ENCODE measurements around the gene USP54.
"Not testable (repeated sequence)": the region's sequence is repeated elsewhere in the genome, so short reads cannot be mapped to it uniquely, and the experiment has no call there.

Gene USP54

GRCh38 chr10:73584737-73585136 lies 6.4 kb downstream of the USP54 start:
- H3K9me3 Mint-ChIP-seq, result peaks cover 14% of the 10 kb centered on the region
- H3K27ac Mint-ChIP-seq, result no peak overlapping the region
- no peak overlapping the region for H3K4me3 Mint-ChIP-seq
- DNase-seq, result no peak
- TF ChIP-seq, protein P1, sequence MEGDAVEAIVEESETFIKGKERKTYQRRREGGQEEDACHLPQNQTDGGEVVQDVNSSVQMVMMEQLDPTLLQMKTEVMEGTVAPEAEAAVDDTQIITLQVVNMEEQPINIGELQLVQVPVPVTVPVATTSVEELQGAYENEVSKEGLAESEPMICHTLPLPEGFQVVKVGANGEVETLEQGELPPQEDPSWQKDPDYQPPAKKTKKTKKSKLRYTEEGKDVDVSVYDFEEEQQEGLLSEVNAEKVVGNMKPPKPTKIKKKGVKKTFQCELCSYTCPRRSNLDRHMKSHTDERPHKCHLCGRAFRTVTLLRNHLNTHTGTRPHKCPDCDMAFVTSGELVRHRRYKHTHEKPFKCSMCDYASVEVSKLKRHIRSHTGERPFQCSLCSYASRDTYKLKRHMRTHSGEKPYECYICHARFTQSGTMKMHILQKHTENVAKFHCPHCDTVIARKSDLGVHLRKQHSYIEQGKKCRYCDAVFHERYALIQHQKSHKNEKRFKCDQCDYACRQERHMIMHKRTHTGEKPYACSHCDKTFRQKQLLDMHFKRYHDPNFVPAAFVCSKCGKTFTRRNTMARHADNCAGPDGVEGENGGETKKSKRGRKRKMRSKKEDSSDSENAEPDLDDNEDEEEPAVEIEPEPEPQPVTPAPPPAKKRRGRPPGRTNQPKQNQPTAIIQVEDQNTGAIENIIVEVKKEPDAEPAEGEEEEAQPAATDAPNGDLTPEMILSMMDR (IDR thresholded peaks at IDR 0.05), result no peak
- H3K4me1 Mint-ChIP-seq, result peaks cover 10% of the 10 kb centered on the region
- no peaks in the 10 kb centered on the region for H3K27me3 Mint-ChIP-seq (ENCODE audit: low read depth, poor library complexity)
- H3K36me3 Mint-ChIP-seq (ENCODE audit: low read depth), result peaks cover 41% of the 10 kb centered on the region

- H3K27me3 Mint-ChIP-seq (ENCODE audit: low read depth, poor library complexity), result no peaks in the 10 kb centered on the region
- peaks cover 14% of the 10 kb centered on the region for H3K9me3 Mint-ChIP-seq
- no peak for DNase-seq
- no peak overlapping the region for H3K27ac Mint-ChIP-seq
- TF ChIP-seq, protein P1 (IDR thresholded peaks at IDR 0.05), result no peak
- peaks cover 6% of the 10 kb centered on the region for H3K4me1 Mint-ChIP-seq
- no peak overlapping the region for H3K4me3 Mint-ChIP-seq
- peaks cover 29% of the 10 kb centered on the region for H3K36me3 Mint-ChIP-seq (ENCODE audit: low read depth)
These were observed 9.2 kb downstream of the USP54 start for GRCh38 chr10:73581918-73582317.

DNA sequence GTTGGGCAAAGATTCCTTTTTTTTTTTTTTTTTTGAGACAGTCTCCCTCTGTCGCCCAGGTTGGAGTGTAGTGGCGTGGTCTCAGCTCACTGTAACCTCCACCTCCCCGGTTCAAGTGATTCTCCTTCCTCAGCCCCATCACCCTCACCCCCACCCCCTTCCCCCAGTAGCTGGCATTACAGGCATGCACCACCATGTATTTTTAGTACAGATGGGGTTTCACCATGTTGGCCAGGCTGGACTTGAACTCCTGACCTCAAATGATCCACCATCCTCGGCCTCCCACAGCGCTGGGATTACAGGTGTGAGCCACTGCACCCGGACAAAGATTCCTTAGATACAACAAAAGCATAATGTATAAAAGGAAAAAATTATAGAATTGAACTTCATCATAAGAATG lies 12.2 kb downstream of the USP54 start:
- not testable (repeated sequence) for H3K9me3 Mint-ChIP-seq; H3K27ac Mint-ChIP-seq; H3K27me3 Mint-ChIP-seq (ENCODE audit: low read depth, poor library complexity); DNase-seq; H3K4me1 Mint-ChIP-seq; H3K4me3 Mint-ChIP-seq
- peaks cover 18% of the 10 kb centered on the region for H3K36me3 Mint-ChIP-seq (ENCODE audit: low read depth)

GRCh38 chr10:73577788-73578187 lies 13.4 kb downstream of the USP54 start:
- TF ChIP-seq, protein P1 (IDR thresholded peaks at IDR 0.05), result no peak
- peak overlapping the region; percentile 21 for H3K27ac Mint-ChIP-seq
- H3K36me3 Mint-ChIP-seq (ENCODE audit: low read depth), result peaks cover 14% of the 10 kb centered on the region
- no peaks in the 10 kb centered on the region for H3K9me3 Mint-ChIP-seq
- H3K27me3 Mint-ChIP-seq (ENCODE audit: low read depth, poor library complexity), result no peaks in the 10 kb centered on the region
- DNase-seq, result no peak
- no peak overlapping the region for H3K4me3 Mint-ChIP-seq
- peaks cover 6% of the 10 kb centered on the region for H3K4me1 Mint-ChIP-seq

GRCh38 chr10:73576890-73577591 lies 14.1 kb downstream of the USP54 start:
- Mint-ChIP-seq H3K4me3 (no peak overlapping the region), H3K9me3 (no peaks in the 10 kb centered on the region)

DNA sequence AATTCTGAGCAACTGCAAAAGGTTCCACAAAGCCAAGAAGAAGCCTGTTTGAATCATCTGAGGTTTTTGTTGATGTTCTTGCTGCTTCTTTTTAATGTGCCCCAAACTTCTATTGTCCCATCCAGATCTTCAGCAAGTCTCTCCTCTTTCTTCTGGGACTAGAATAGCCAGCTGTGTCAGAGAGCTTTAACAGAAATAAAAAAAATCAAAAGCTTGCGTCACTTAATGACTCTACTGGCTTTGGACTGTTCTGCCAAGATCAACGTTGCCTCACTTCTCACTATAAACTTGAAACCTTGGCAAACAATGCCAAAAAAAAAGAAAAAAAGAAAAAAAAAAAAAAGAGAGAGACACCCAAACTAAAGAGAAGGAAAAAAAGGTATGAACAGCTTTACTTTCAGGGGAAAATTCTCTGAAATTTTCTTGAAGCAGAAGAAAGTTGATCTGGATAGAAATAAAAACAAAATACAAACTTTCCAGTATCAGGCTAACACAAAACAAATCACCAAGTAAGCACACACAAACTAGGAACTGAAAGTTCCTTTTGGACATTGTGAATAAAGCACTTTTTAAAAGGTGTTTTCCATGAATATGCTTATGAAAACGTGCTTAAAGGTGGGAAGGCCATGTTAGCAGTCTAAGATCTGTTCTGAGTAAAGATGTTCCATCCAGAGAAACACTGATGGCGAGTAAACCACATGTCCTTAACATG lies 14.8 kb downstream of the USP54 start:
- DNase-seq, result no peak
- H3K9me3 Mint-ChIP-seq, result no peaks in the 10 kb centered on the region
- no peaks in the 10 kb centered on the region for H3K4me1 Mint-ChIP-seq
- TF ChIP-seq, protein P1 (IDR thresholded peaks at IDR 0.05), result no peak
- peaks cover 11% of the 10 kb centered on the region for H3K36me3 Mint-ChIP-seq (ENCODE audit: low read depth)
- H3K27ac Mint-ChIP-seq, result peak overlapping the region; percentile 74
- H3K27me3 Mint-ChIP-seq (ENCODE audit: low read depth, poor library complexity), result no peaks in the 10 kb centered on the region
- no peak overlapping the region for H3K4me3 Mint-ChIP-seq

More at GRCh38 chr10:73576890-73577591, 14.1 kb downstream of the USP54 start:
- Mint-ChIP-seq H3K27ac (no peak overlapping the region), H3K4me1 (peaks cover 3% of the 10 kb centered on the region), H3K36me3 (ENCODE audit: low read depth) (peaks cover 10% of the 10 kb centered on the region), H3K27me3 (ENCODE audit: low read depth, poor library complexity) (no peaks in the 10 kb centered on the region)
- DNase-seq, result no peak
- TF ChIP-seq, protein P1 (IDR thresholded peaks at IDR 0.05), result no peak

- H3K9me3 Mint-ChIP-seq; H3K4me3 Mint-ChIP-seq; H3K27ac Mint-ChIP-seq; H3K4me1 Mint-ChIP-seq; DNase-seq; H3K27me3 Mint-ChIP-seq (ENCODE audit: low read depth, poor library complexity): not testable (repeated sequence)
- peaks cover 50% of the 10 kb centered on the region for H3K36me3 Mint-ChIP-seq (ENCODE audit: low read depth)
These were observed 24.1 kb downstream of the USP54 start for GRCh38 chr10:73567025-73567424.

Measured in nephron progenitor cell (in vitro differentiated cells).